Neural progenitor cell (in vitro differentiated cells): Measurements from ENCODE around the gene GMDS. TPM values are rescaled to one million over a fixed set of nuclear protein-coding genes. Genes with fewer than 3 reads are reported as not detected.

Experiments used
- DNase-seq: peaks from one replicate; pipeline ENCODE4 v3.0.0-alpha.2; 2016; ENCODE audit warnings: low spot score
- H2AFZ ChIP-seq: fragments of 200-600 bp; sonication (generic); replicated peaks from 2 replicates; pipeline ENCODE4 v1.6.1; 2016; ENCODE audit warnings: antibody characterized with exemption
- H3F3A ChIP-seq: fragments of 200-600 bp; sonication (generic); 2 replicates; pipeline ENCODE4 v1.6.1; 2016; ENCODE audit warnings: antibody characterized with exemption, low read depth
- H3K27ac ChIP-seq: fragments of 200-600 bp; sonication (generic); 2 replicates; pipeline ENCODE4 v1.5.1; 2016; ENCODE audit warnings: mild to moderate bottlenecking
- H3K27me3 ChIP-seq: fragments of 200-600 bp; sonication (generic); 2 replicates; pipeline ENCODE4 v1.6.1; 2016; ENCODE audit warnings: mild to moderate bottlenecking, moderate library complexity
- H3K36me3 ChIP-seq: fragments of 200-600 bp; sonication (generic); 2 replicates; pipeline ENCODE4 v1.5.1; 2016
- H3K4me1 ChIP-seq: fragments of 200-600 bp; sonication (generic); 2 replicates; pipeline ENCODE4 v1.6.1; 2016; ENCODE audit warnings: mixed run types
- H3K4me2 ChIP-seq: fragments of 200-600 bp; sonication (generic); 2 replicates; pipeline ENCODE4 v1.6.1; 2016
- H3K4me3 ChIP-seq: fragments of 200-600 bp; sonication (generic); 2 replicates; pipeline ENCODE4 v1.5.1; 2016
- H3K79me2 ChIP-seq: fragments of 200-600 bp; sonication (generic); 2 replicates; pipeline ENCODE4 v1.6.1; 2016; ENCODE audit warnings: low read depth
- H3K9ac ChIP-seq: fragments of 200-600 bp; sonication (generic); 2 replicates; pipeline ENCODE4 v1.6.1; 2016
- H3K9me3 ChIP-seq: fragments of 200-600 bp; sonication (generic); 2 replicates; pipeline ENCODE4 v1.5.1; 2016; ENCODE audit warnings: low read depth
- H4K20me1 ChIP-seq: fragments of 200-600 bp; sonication (generic); 2 replicates; pipeline ENCODE4 v1.6.1; 2016; ENCODE audit warnings: low read depth
- H3K27ac Mint-ChIP-seq: 3 replicates; pipeline ENCODE4 v1.8.0; 2021; ENCODE audit warnings: mixed read lengths
- H3K27me3 Mint-ChIP-seq: 2 replicates; pipeline ENCODE4 v1.8.0; 2022; ENCODE audit warnings: low read depth, mild to moderate bottlenecking, inconsistent platforms, moderate library complexity, mixed read lengths; ENCODE audit not compliant: insufficient read depth
- H3K36me3 Mint-ChIP-seq: 3 replicates; pipeline ENCODE4 v1.8.0; 2021; ENCODE audit warnings: mixed read lengths
- H3K4me1 Mint-ChIP-seq: 3 replicates; pipeline ENCODE4 v1.8.0; 2021; ENCODE audit warnings: mixed read lengths
- H3K4me3 Mint-ChIP-seq: 3 replicates; pipeline ENCODE4 v1.8.0; 2021; ENCODE audit warnings: mild to moderate bottlenecking, moderate library complexity, mixed read lengths
- H3K9me3 Mint-ChIP-seq: 3 replicates; pipeline ENCODE4 v1.8.0; 2020; ENCODE audit warnings: mixed read lengths
- CTCF ChIP-seq: fragments of 200-600 bp; sonication (generic); IDR thresholded peaks from 2 replicates; pipeline ENCODE4 v1.5.1; 2017; ENCODE audit warnings: antibody characterized with exemption, mild to moderate bottlenecking
- EZH2 ChIP-seq: fragments of 200-600 bp; sonication (generic); IDR thresholded peaks from 2 replicates; pipeline ENCODE4 v1.6.1; 2017; ENCODE audit warnings: antibody characterized with exemption, mild to moderate bottlenecking, moderate library complexity
- EZH2phosphoT487 ChIP-seq: fragments of 200-600 bp; sonication (generic); IDR thresholded peaks from 2 replicates; pipeline ENCODE4 v1.6.1; 2017; ENCODE audit warnings: antibody characterized with exemption
- total RNA-seq: library from RNA; depleted of rRNA; stranded (reverse); fragments of >200 nt; gene quantifications from 2 replicates; pipeline ENCODE4 v1.2.3, GENCODE V29; 2015; ENCODE audit warnings: low replicate concordance

GMDS gene
- total RNA-seq, 1 donor from 2014 or later = 22.6 TPM

DNA sequence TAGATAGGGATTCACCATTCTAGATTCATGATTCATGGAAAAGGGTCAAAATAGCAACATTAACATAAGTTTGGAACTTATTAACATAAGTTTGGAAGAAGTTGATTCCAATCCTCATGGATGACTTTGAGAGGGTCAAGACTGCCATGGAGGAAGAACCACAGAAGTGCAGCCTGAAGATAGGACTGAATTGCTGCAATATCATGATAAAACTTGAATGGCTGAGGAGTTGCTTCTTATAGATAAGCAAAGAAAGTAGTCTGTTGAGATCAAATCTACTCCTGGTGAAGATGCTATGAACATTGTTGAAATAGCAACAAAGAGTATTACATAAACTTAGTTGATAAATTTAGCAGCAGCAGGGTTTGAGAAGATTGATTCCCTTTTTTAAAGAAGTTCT lies 62.2 kb downstream of the GMDS start:
- H3K4me1 Mint-ChIP-seq = no peaks in the 10 kb centered on the region
- Histone ChIP-seq H3K9ac (no peak overlapping the region), H2AFZ (no peak overlapping the region), H4K20me1 (no peaks in the 10 kb centered on the region), H3K79me2 (no peaks in the 10 kb centered on the region), H3K27ac (no peak overlapping the region), H3F3A (no peaks in the 10 kb centered on the region), H3K27me3 (no peaks in the 10 kb centered on the region), H3K4me1 (no peaks in the 10 kb centered on the region), H3K9me3 (no peaks in the 10 kb centered on the region), H3K36me3 (no peaks in the 10 kb centered on the region), H3K4me3 (no peak overlapping the region), H3K4me2 (no peak overlapping the region)
- H3K4me3 Mint-ChIP-seq = no peak overlapping the region
- H3K36me3 Mint-ChIP-seq = no peaks in the 10 kb centered on the region
- H3K27ac Mint-ChIP-seq = no peak overlapping the region
- H3K9me3 Mint-ChIP-seq = peaks cover 2% of the 10 kb centered on the region
- no peak for TF ChIP-seq EZH2
- TF ChIP-seq EZH2phosphoT487 = no peak
- TF ChIP-seq CTCF = no peak
- H3K27me3 Mint-ChIP-seq = peaks cover 3% of the 10 kb centered on the region
- no peak for DNase-seq

DNA sequence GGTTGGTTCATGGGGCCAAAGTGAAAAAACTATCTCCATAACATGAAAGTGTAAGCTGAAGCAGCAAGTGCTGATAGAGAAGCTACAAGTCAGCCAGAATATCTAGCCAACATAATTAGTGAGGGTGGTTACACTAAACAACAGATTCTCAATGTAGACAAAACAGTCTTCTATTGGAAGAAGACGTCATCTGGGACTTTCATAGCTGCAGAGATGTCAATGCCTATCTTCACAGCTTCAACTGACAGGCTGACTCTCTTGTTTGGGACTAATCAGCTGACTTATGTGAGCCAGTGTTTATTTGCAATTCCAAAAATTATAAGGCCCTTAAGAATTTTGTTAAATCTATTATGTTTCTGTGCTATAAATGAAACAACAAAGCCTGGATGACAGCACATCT lies 63.2 kb downstream of the GMDS start:
- H3F3A ChIP-seq = no peaks in the 10 kb centered on the region
- H3K4me1 ChIP-seq = no peaks in the 10 kb centered on the region
- H3K4me1 Mint-ChIP-seq = no peaks in the 10 kb centered on the region
- H2AFZ ChIP-seq = no peak overlapping the region
- TF ChIP-seq EZH2 = no peak
- no peak for TF ChIP-seq EZH2phosphoT487
- TF ChIP-seq CTCF = no peak
- H3K9ac ChIP-seq = no peak overlapping the region
- H3K27ac ChIP-seq = no peak overlapping the region
- no peak for DNase-seq
- no peak overlapping the region for H3K4me3 Mint-ChIP-seq
- no peak overlapping the region for H3K4me3 ChIP-seq
- no peaks in the 10 kb centered on the region for H3K36me3 Mint-ChIP-seq
- no peaks in the 10 kb centered on the region for H3K36me3 ChIP-seq
- no peaks in the 10 kb centered on the region for H4K20me1 ChIP-seq
- no peak overlapping the region for H3K27ac Mint-ChIP-seq
- H3K27me3 ChIP-seq = no peaks in the 10 kb centered on the region
- peaks cover 3% of the 10 kb centered on the region for H3K27me3 Mint-ChIP-seq
- H3K79me2 ChIP-seq = no peaks in the 10 kb centered on the region
- no peak overlapping the region for H3K4me2 ChIP-seq
- H3K9me3 ChIP-seq = no peaks in the 10 kb centered on the region
- H3K9me3 Mint-ChIP-seq = peaks cover 2% of the 10 kb centered on the region

- no peak overlapping the region for H3K9ac ChIP-seq
- H3K9me3 ChIP-seq = no peaks in the 10 kb centered on the region
- no peak overlapping the region for H3K27ac Mint-ChIP-seq
- no peaks in the 10 kb centered on the region for H3K36me3 ChIP-seq
- H3K27ac ChIP-seq = no peak overlapping the region
- no peaks in the 10 kb centered on the region for H3K4me1 ChIP-seq
- no peak overlapping the region for H3K4me2 ChIP-seq
- no peaks in the 10 kb centered on the region for H4K20me1 ChIP-seq
- no peak overlapping the region for H3K4me3 ChIP-seq
- no peaks in the 10 kb centered on the region for H3K79me2 ChIP-seq
- H3K9me3 Mint-ChIP-seq = peaks cover 2% of the 10 kb centered on the region
- TF ChIP-seq CTCF = no peak
- TF ChIP-seq EZH2phosphoT487 = no peak
- no peak for TF ChIP-seq EZH2
- no peaks in the 10 kb centered on the region for H3K27me3 ChIP-seq
- no peak for DNase-seq
- peaks cover 3% of the 10 kb centered on the region for H3K27me3 Mint-ChIP-seq
- H3K4me1 Mint-ChIP-seq = no peaks in the 10 kb centered on the region
- no peaks in the 10 kb centered on the region for H3F3A ChIP-seq
- no peak overlapping the region for H2AFZ ChIP-seq
- no peaks in the 10 kb centered on the region for H3K36me3 Mint-ChIP-seq
- H3K4me3 Mint-ChIP-seq = no peak overlapping the region
Measured at GRCh38 chr6:2181567-2181966, 63.8 kb downstream of the GMDS start.

DNA sequence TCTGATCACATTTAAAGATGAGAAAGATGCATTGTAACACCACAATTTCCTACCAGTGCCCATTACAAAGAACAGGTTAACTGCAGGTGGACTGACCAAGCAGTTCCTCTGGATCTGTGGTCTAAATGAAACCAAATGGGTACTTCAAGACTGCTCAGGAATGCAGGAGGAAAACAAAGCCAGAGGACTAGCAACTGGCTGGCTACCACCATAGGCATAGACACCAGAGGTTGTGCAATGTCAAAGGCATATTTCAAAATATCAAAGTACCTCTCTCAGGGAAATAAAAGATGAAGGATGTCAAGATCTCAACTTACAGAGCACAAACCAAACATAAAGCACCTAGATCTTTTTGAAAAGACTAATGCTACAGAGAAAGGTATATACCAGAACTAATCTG lies 65.5 kb downstream of the GMDS start:
- H3K27me3 Mint-ChIP-seq = peaks cover 3% of the 10 kb centered on the region
- H3K4me1 Mint-ChIP-seq = no peaks in the 10 kb centered on the region
- H3K9ac ChIP-seq = no peak overlapping the region

More for the DNA sequence above, 65.5 kb downstream of the GMDS start:
- Histone ChIP-seq H4K20me1 (no peaks in the 10 kb centered on the region), H3K27me3 (no peaks in the 10 kb centered on the region), H3K27ac (no peak overlapping the region), H3K4me3 (no peak overlapping the region), H3K36me3 (no peaks in the 10 kb centered on the region), H2AFZ (no peak overlapping the region), H3K79me2 (no peaks in the 10 kb centered on the region), H3K4me2 (no peak overlapping the region), H3K9me3 (no peaks in the 10 kb centered on the region), H3F3A (no peaks in the 10 kb centered on the region), H3K4me1 (no peaks in the 10 kb centered on the region)
- Mint-ChIP-seq H3K9me3 (peaks cover 2% of the 10 kb centered on the region), H3K27ac (no peak overlapping the region), H3K36me3 (no peaks in the 10 kb centered on the region), H3K4me3 (no peak overlapping the region)
- no peak for DNase-seq
- TF ChIP-seq CTCF = no peak
- TF ChIP-seq EZH2phosphoT487 = no peak
- no peak for TF ChIP-seq EZH2
